ENCODE data around the gene ATP5MC2.
"Not testable (repeated sequence)": the region's sequence is repeated elsewhere in the genome, so short reads cannot be mapped to it uniquely, and the experiment has no call there.

The ATP5MC2 gene

GRCh38 chr12:53644133-53644532 is 31.8 kb downstream of the ATP5MC2 start:
- H3K4me3 Mint-ChIP-seq = no peak overlapping the region
- no peak for TF ChIP-seq CTCF (IDR thresholded peaks at IDR 0.05; ENCODE audit: unreplicated experiment in 3 of 3)

GRCh38 chr12:53643232-53643979 is 32.5 kb downstream of the ATP5MC2 start:
- TF ChIP-seq CTCF (IDR thresholded peaks at IDR 0.05; ENCODE audit: unreplicated experiment in 3 of 3) = no peak
- H3K4me1 Mint-ChIP-seq = no peaks in the 10 kb centered on the region

More at GRCh38 chr12:53644133-53644532, 31.8 kb downstream of the ATP5MC2 start:
- H3K36me3 Mint-ChIP-seq (ENCODE audit: low read depth) = no peaks in the 10 kb centered on the region
- peaks cover 5% of the 10 kb centered on the region for H3K9me3 Mint-ChIP-seq
- H3K27ac Mint-ChIP-seq = no peak overlapping the region
- H3K27me3 Mint-ChIP-seq (ENCODE audit: low read depth) = no peaks in the 10 kb centered on the region
- no peaks in the 10 kb centered on the region for H3K4me1 Mint-ChIP-seq

GRCh38 chr12:53638057-53638456 is 37.8 kb downstream of the ATP5MC2 start:
- no peak overlapping the region for H3K27ac Mint-ChIP-seq
- no peak overlapping the region for H3K4me3 Mint-ChIP-seq

More at GRCh38 chr12:53643232-53643979, 32.5 kb downstream of the ATP5MC2 start:
- Mint-ChIP-seq H3K27me3 (ENCODE audit: low read depth) (no peaks in the 10 kb centered on the region), H3K36me3 (ENCODE audit: low read depth) (no peaks in the 10 kb centered on the region), H3K27ac (no peak overlapping the region), H3K9me3 (peaks cover 5% of the 10 kb centered on the region), H3K4me3 (no peak overlapping the region)

GRCh38 chr12:53636641-53637040 is 39.2 kb downstream of the ATP5MC2 start:
- no peak for TF ChIP-seq CTCF (IDR thresholded peaks at IDR 0.05; ENCODE audit: unreplicated experiment in 3 of 3)
- Mint-ChIP-seq H3K4me1 (no peaks in the 10 kb centered on the region), H3K4me3 (no peak overlapping the region), H3K36me3 (ENCODE audit: low read depth) (no peaks in the 10 kb centered on the region), H3K9me3 (no peaks in the 10 kb centered on the region), H3K27ac (no peak overlapping the region), H3K27me3 (ENCODE audit: low read depth) (peaks cover 3% of the 10 kb centered on the region)

More at GRCh38 chr12:53638057-53638456, 37.8 kb downstream of the ATP5MC2 start:
- no peaks in the 10 kb centered on the region for H3K4me1 Mint-ChIP-seq
- peaks cover 3% of the 10 kb centered on the region for H3K27me3 Mint-ChIP-seq (ENCODE audit: low read depth)
- TF ChIP-seq CTCF (IDR thresholded peaks at IDR 0.05; ENCODE audit: unreplicated experiment in 3 of 3) = no peak
- H3K9me3 Mint-ChIP-seq = no peaks in the 10 kb centered on the region
- H3K36me3 Mint-ChIP-seq (ENCODE audit: low read depth) = no peaks in the 10 kb centered on the region

- H3K27ac Mint-ChIP-seq; H3K36me3 Mint-ChIP-seq (ENCODE audit: low read depth); H3K27me3 Mint-ChIP-seq (ENCODE audit: low read depth): not testable (repeated sequence)
These were observed 40.2 kb downstream of the ATP5MC2 start for GRCh38 chr12:53635708-53636107.

GRCh38 chr12:53631721-53632120 is 44.2 kb downstream of the ATP5MC2 start:
- Mint-ChIP-seq H3K27me3 (ENCODE audit: low read depth) (peaks cover 4% of the 10 kb centered on the region), H3K27ac (no peak overlapping the region)
- TF ChIP-seq CTCF (IDR thresholded peaks at IDR 0.05; ENCODE audit: unreplicated experiment in 3 of 3) = no peak

More at GRCh38 chr12:53635708-53636107, 40.2 kb downstream of the ATP5MC2 start:
- not testable (repeated sequence) for H3K4me3 Mint-ChIP-seq, H3K4me1 Mint-ChIP-seq, H3K9me3 Mint-ChIP-seq

More at GRCh38 chr12:53631721-53632120, 44.2 kb downstream of the ATP5MC2 start:
- H3K9me3 Mint-ChIP-seq = no peaks in the 10 kb centered on the region
- H3K36me3 Mint-ChIP-seq (ENCODE audit: low read depth) = no peaks in the 10 kb centered on the region
- H3K4me3 Mint-ChIP-seq = no peak overlapping the region
- H3K4me1 Mint-ChIP-seq = peaks cover 5% of the 10 kb centered on the region
